ENCODE data around the gene HRCT1.
A peak's percentile ranks its signal among the peaks of the same experiment; 100 is the strongest.

The HRCT1 gene

GRCh38 chr9:35945341-35946018 lies 39.5 kb downstream of the HRCT1 start:
- peak; percentile 69 for DNase-seq

- no peak for DNase-seq
Observed at GRCh38 chr9:35948451-35948850, 42.4 kb downstream of the HRCT1 start.

GRCh38 chr9:35948901-35949318 lies 42.9 kb downstream of the HRCT1 start:
- no peak for DNase-seq

- DNase-seq: no peak
Observed at GRCh38 chr9:35951736-35952135, 45.7 kb downstream of the HRCT1 start.

GRCh38 chr9:35952526-35953191 lies 46.7 kb downstream of the HRCT1 start:
- DNase-seq: no peak

- peak; percentile 70 for DNase-seq
Observed at GRCh38 chr9:35954942-35955546, 49.0 kb downstream of the HRCT1 start.

- no peak for DNase-seq
Observed at GRCh38 chr9:35956651-35957050, 50.6 kb downstream of the HRCT1 start.
